Uterus (tissue), 4 donors: Measurements from ENCODE around the gene FXYD4. TPM values are rescaled to one million over a fixed set of nuclear protein-coding genes. Genes with fewer than 3 reads are reported as not detected.

Experiments
- DNase-seq, 2 donors: peaks; one replicate each; pipeline ENCODE4 v3.0.0-alpha.2; 2019 to 2020
- H3K27ac ChIP-seq, 2 donors: fragments of 200-600 bp; sonication (generic); 1 replicate in 1 of 2; 2 replicates in 1 of 2; pipeline ENCODE4 v1.5.1; 2016 to 2018
- H3K27me3 ChIP-seq, 2 donors: fragments of 200-600 bp; sonication (generic); one replicate each; pipeline ENCODE4 v1.5.1; 2018 to 2019; ENCODE audit warnings: control low read depth in 1 of 2
- H3K36me3 ChIP-seq, 2 donors: fragments of 200-600 bp; sonication (generic); one replicate each; pipeline ENCODE4 v1.5.1; 2019; ENCODE audit warnings: control low read depth in 1 of 2
- H3K4me1 ChIP-seq, 2 donors: fragments of 200-600 bp; sonication (generic); one replicate each; pipeline ENCODE4 v1.5.1; 2018 to 2019; ENCODE audit warnings: control low read depth in 1 of 2
- H3K4me3 ChIP-seq, 2 donors: fragments of 200-600 bp; sonication (generic); 1 replicate in 1 of 2; 2 replicates in 1 of 2; pipeline ENCODE4 v1.5.1; 2018 to 2019; ENCODE audit warnings: mild to moderate bottlenecking in 1 of 2
- H3K9me3 ChIP-seq, 2 donors: fragments of 200-600 bp; sonication (generic); one replicate each; pipeline ENCODE4 v1.5.1; 2019; ENCODE audit warnings: control low read depth in 1 of 2
- CTCF ChIP-seq, 4 experiments: fragments of 200-600 bp in 2 of 4; fragments of 450-650 bp in 2 of 4; sonication (generic) in 2 of 4; IDR thresholded peaks; one replicate each; pipeline ENCODE4 v1.5.1; 2016 to 2019; ENCODE audit warnings: antibody characterized with exemption in 4 of 4, mild to moderate bottlenecking in 2 of 4, moderate library complexity in 1 of 4
- POLR2A ChIP-seq, 2 donors: fragments of 450-650 bp; IDR thresholded peaks; one replicate each; pipeline ENCODE4 v1.6.1; 2016; ENCODE audit warnings: antibody characterized with exemption in 2 of 2, mild to moderate bottlenecking in 1 of 2, moderate library complexity in 1 of 2
- intact Hi-C: fragments of 100-400 bp; cut with DNase I; formaldehyde crosslinking; loops from one replicate; pipeline ENCODE4 v1.15.1; 2023; ENCODE audit warnings: low total_unique reads
- total RNA-seq, 4 donors: library from RNA; depleted of rRNA in 3 of 4; stranded (reverse); fragments of >200 nt in 3 of 4; gene quantifications; one replicate each; pipeline versions ENCODE4 v1.1.0 to v1.2.4, GENCODE V29; 2014 to 2023
- donor health status: DM: yes; HTN: yes; CAD: no.

The FXYD4 gene
- total RNA-seq, 4 donors from 2014 or later = not detected

- no peak for TF ChIP-seq CTCF (IDR thresholded peaks at IDR 0.05)
- TF ChIP-seq POLR2A (IDR thresholded peaks at IDR 0.05) = no peak
- Histone ChIP-seq H3K27ac (no peak overlapping the region), H3K4me1 (peaks cover 9 to 12% of the 10 kb centered on the region in 2 donors), H3K4me3 (no peak overlapping the region), H3K36me3 (no peaks in the 10 kb centered on the region), H3K9me3 (no peaks in the 10 kb centered on the region), H3K27me3 (no peaks in the 10 kb centered on the region)
- no peak for DNase-seq
- intact Hi-C loops = no loop called here
Observed at GRCh38 chr10:43398939-43399319, 27.5 kb downstream of the FXYD4 start.

DNA sequence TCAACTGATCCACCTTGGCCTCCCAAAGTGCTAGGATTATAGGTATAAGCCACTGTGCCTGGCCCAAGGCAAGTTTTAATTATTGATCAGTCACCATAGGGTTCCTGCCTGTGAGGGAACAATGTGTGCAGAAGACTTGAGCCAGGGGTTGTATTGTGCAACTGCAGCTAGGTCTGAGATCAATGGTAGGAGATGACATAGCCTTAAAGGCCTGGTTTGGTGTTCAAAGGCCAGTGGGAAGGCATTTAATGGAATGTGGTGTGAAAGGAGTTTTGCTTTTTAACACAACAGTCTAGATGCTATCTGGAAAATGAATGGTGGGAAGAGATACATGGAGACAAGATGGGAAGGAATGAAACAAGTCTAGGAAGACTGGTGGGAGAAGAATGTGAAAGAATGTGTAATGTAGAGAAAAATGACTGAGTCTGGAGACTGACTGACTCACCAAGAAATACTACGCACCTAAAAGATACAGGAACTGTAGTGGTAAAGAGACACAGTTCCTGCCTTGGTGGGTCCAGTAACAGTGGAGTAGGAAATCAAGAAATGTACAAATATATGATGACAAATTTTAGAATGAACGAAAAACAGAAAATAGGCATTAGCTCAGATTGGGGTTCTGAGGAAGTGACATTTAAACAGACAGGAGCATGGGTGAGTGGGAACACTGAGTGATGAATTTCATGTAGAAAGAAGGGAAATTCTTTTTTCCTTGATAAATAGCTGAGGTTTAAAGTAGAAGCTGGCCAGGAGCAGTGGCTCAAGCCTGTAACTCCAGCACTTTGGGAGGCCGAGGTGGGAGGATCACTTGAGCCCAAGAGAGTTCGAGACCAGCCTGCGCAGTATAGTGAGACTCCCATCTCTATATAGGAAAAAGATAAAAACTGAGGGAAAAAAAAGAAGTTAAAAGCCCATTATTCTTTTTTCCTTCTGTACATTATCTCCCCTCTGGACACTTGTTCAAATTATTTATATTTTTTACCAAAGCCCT lies 28.2 kb downstream of the FXYD4 start:
- Histone ChIP-seq H3K27me3 (no peaks in the 10 kb centered on the region), H3K4me1 (peaks cover 9 to 12% of the 10 kb centered on the region in 2 donors), H3K36me3 (no peaks in the 10 kb centered on the region), H3K4me3 (no peak overlapping the region), H3K27ac (no peak overlapping the region), H3K9me3 (no peaks in the 10 kb centered on the region)
- no peak for DNase-seq
- no peak for TF ChIP-seq CTCF (IDR thresholded peaks at IDR 0.05)
- TF ChIP-seq POLR2A (IDR thresholded peaks at IDR 0.05) = no peak
- intact Hi-C loops = no loop called here

GRCh38 chr10:43401627-43402026 lies 30.2 kb downstream of the FXYD4 start:
- Histone ChIP-seq H3K9me3 (no peaks in the 10 kb centered on the region), H3K27ac (no peak overlapping the region), H3K4me3 (no peak overlapping the region), H3K27me3 (no peaks in the 10 kb centered on the region), H3K36me3 (no peaks in the 10 kb centered on the region), H3K4me1 (peaks cover 6 to 11% of the 10 kb centered on the region in 2 donors)
- intact Hi-C loops = no loop called here
- TF ChIP-seq CTCF (IDR thresholded peaks at IDR 0.05) (no peak), POLR2A (IDR thresholded peaks at IDR 0.05) (no peak)
- DNase-seq = no peak

- no peak overlapping the region for H3K27ac ChIP-seq
- no peak for TF ChIP-seq CTCF (IDR thresholded peaks at IDR 0.05)
- TF ChIP-seq POLR2A (IDR thresholded peaks at IDR 0.05) = no peak
- H3K4me1 ChIP-seq = peaks cover 6 to 11% of the 10 kb centered on the region in 2 donors
Observed at GRCh38 chr10:43402176-43402575, 30.7 kb downstream of the FXYD4 start.

DNA sequence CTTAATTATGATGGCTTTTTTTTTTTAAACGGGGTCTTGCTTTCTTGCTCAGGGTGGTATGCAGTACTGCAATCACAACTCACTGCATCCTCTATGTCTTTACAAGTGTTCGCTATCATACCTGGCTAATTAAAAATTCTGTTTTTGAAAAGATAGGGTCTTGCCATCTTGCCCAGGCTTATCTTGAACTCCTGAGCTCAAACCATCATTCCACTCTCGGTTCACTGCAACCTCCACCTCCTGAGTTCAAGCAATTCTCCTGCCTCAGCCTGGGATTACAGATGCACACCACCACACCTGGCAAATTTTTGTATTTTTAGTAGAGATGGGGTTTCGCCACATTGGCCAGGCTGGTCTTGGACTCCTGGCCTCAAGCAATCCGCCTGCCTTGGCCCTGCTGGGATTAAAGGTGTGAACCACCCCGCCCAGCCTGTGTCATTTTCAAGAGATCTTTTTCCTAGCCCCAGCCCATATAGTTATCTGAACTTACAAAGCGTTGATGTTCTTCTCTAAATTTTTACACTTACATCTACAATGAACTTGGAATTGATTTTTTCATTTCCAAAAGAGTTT lies 31.5 kb downstream of the FXYD4 start:
- no peak overlapping the region for H3K27ac ChIP-seq
- no peaks in the 10 kb centered on the region for H3K27me3 ChIP-seq
- intact Hi-C loops = no loop called here
- TF ChIP-seq CTCF (IDR thresholded peaks at IDR 0.05) = no peak
- no peak for TF ChIP-seq POLR2A (IDR thresholded peaks at IDR 0.05)
- no peaks in the 10 kb centered on the region for H3K36me3 ChIP-seq
- H3K4me1 ChIP-seq = peaks cover 6 to 11% of the 10 kb centered on the region in 2 donors
- H3K9me3 ChIP-seq = no peaks in the 10 kb centered on the region
- H3K4me3 ChIP-seq = no peak overlapping the region
- DNase-seq = no peak

More at GRCh38 chr10:43402176-43402575, 30.7 kb downstream of the FXYD4 start:
- Histone ChIP-seq H3K9me3 (no peaks in the 10 kb centered on the region), H3K27me3 (no peaks in the 10 kb centered on the region), H3K36me3 (no peaks in the 10 kb centered on the region), H3K4me3 (no peak overlapping the region)
- no peak for DNase-seq
- intact Hi-C loops = no loop called here
